ENCODE measurements around the gene OR10G3.
"Not testable (repeated sequence)": the region's sequence is repeated elsewhere in the genome, so short reads cannot be mapped to it uniquely, and the experiment has no call there.

OR10G3 gene

GRCh38 chr14:21579976-21580375, at the start of gene OR10G3:
Gene OR10G3, minus strand, starts transcription at chr14:21580076. Its CDS starts 9,332 bp downstream, at chr14:21570744.
- DNase-seq: no peak

- DNase-seq: no peak
Measured at GRCh38 chr14:21626491-21627230, 46.8 kb upstream of the OR10G3 start.

GRCh38 chr14:21617614-21618013, 37.7 kb upstream of the OR10G3 start:
- DNase-seq: peak; percentile 55

DNA sequence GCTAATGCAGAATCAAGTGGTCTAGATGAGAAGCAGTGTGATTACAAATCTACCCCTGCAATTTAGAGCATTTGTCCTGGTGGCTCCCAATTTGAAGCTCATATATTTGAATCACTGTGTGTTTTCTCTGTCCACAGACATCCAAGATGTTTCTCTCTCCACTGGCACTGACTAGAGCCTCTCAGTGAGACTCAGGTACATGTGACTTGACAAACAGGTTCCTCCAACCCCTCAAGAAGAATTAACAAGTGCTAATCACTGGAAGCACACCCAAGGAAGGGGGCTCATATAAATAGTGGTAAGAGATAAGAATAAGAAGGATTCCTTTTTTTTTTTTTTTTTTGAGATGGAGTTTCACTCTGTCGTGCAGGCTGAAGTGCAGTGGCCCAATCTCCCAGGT, 34.4 kb upstream of the OR10G3 start:
- DNase-seq: no peak

- DNase-seq: no peak
Measured at GRCh38 chr14:21612324-21612723, 32.4 kb upstream of the OR10G3 start.

DNA sequence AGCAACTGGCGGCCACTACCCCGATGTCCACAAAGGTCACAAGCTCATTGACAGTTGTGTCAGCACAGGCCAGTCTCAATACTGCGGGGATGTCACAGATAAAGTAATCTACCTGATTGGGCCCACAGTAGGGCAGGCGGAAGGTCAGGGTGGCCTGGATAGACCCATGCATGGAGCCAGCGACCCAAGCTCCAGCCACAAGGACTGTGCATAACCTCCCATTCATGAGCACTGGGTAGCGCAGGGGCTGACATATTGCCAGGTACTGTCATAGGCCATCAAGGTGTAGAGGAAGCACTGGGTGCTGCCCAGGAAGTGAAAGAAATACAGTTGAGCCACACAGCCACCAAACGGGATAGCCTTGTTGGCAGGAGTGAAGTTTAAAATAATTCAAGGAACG, 22.3 kb upstream of the OR10G3 start:
- DNase-seq: not testable (repeated sequence)

- DNase-seq: peak; percentile 68
Measured at GRCh38 chr14:21589317-21589716, 9.4 kb upstream of the OR10G3 start.

DNA sequence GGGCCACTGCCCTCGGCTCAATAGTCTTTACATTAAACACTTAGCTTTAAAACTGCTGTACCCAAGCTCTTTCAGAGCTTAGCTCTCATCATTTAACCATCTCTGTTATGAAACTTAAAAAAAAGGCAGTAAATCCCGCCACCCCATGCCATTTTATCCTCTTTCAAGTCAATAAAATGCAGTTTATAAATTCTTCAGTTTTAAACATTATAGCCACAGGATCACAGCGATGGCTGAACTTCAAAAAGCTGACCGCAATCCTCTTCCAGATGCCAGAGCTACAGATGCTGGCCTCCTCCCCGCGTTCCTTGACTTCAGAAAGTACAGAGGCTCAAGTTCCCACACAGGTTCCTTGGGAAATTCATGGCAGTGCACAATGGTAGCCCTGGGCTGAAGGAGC, 4.2 kb downstream of the OR10G3 start:
- no peak for DNase-seq

GRCh38 chr14:21572604-21573003, 7.3 kb downstream of the OR10G3 start:
- no peak for DNase-seq

DNA sequence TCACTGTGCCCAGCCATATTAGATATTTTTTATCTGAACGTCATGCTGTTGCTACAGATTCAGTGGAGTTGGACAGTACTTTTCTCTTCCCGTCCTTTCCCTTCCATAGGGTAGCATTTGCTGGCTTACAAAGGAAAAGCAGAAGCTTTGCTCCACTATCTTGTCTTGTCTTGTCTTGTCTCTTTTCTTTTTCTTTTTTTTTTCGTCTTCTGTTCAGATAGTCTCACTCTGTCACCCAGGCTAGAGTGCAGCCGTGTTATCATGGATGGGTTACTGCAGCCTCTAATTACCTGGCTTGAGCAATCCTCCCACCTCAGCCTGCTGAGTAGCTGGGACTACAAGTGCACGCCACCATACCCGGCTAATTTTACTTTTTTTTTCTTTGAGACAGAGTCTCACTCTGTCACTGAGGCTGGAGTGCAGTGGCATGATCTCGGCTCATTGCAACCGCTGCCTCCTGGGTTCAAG, 21.1 kb downstream of the OR10G3 start:
- no peak for DNase-seq

GRCh38 chr14:21557084-21557901, 22.6 kb downstream of the OR10G3 start:
- peak; percentile 83 for DNase-seq

- DNase-seq: no peak
Measured at GRCh38 chr14:21556378-21557083, 23.3 kb downstream of the OR10G3 start.

- no peak for DNase-seq
Measured at GRCh38 chr14:21553266-21553665, 26.6 kb downstream of the OR10G3 start.

DNA sequence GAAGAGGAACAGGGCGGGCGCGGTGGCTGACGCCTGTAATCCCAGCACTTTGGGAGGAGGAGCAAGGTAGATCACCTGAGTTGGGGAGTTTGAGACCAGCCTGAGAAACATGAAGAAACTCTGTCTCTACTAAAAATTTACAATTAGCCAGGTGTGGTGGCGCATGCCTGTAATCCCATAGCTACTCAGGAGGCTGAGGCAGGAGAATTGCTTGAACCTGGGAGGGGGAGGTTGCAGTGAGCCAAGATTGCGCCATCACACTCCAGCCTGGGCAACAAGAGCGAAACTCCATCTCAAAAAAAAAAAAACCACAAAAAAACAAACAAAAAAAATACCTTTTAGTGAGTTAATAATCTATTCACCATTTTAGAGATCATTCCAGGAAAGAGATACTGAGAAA, 35.3 kb downstream of the OR10G3 start:
- DNase-seq: not testable (repeated sequence)

DNA sequence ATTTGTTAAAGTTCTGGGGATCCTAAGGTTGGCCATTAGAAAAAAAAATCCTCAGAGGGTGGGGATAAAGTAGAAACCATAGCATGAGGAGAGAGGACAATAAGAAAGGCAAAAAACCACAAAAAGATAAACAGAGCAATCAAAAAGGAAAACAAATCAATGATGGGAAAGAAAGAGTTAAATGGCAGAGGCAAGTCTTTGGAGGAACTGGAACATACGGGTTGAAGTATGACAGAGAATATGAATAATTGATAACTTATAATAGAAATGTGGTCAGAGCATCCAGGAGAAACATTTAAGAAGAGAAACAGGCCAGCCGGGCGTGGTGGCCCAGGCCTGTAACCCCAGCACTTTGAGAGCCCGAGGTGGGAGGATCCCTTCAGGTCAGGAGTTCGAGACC, 35.9 kb downstream of the OR10G3 start:
- DNase-seq: no peak

GRCh38 chr14:21543521-21543960, 36.3 kb downstream of the OR10G3 start:
- DNase-seq: no peak

- no peak for DNase-seq
Measured at GRCh38 chr14:21541413-21542074, 38.3 kb downstream of the OR10G3 start.

DNA sequence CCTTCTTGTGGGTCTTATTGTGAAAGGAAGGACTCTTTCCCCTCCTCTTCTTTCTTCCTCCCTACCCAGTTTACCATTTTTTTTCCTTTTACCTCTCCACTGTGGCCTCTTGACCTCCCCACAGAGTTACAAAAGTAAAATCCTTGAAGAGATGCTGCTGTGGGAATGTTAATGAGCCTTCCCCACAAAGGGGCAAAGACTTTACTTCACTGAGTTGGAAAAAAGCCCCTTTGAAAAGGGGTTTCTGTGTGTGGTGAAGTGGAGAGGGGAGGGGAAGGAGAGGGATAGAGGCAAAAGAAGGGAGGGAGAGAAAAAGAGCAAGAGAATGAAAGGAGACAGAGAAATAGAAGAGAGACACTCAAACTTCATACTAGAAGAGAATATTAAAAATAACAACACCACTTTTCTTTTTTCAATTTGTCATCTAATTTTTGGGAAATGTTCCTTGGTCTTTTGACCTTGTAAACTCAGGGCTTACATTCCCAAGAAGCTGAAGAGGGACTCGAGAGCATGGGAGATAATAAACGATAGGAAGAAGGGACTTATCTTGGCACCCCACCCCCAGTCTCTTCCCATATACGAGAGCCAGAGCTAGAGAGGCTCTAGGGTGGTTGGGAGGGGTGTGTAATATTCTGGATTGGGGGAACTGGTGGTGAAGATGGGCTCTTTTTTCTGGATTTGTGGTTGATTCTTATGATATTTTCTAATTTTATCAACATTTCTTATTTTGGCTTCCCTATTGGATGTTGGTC, 40.5 kb downstream of the OR10G3 start:
- DNase-seq: no peak

DNA sequence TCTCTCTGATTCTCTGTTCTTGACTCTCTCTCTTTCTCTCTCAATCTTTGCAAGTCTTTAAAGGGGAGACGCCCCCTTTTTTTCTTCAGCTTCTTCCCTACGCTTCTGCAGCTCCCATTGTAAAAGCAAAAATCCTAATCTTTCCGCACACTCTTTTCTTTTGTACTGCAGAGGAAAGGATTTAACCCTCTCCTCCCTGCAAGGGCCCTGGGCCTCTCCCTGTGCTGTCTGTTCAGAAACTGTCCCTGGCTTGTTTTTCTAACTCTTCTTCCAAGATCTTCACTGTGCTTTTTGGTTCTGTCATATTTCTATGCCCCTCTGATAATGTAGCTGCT, 42.8 kb downstream of the OR10G3 start:
- no peak for DNase-seq

DNA sequence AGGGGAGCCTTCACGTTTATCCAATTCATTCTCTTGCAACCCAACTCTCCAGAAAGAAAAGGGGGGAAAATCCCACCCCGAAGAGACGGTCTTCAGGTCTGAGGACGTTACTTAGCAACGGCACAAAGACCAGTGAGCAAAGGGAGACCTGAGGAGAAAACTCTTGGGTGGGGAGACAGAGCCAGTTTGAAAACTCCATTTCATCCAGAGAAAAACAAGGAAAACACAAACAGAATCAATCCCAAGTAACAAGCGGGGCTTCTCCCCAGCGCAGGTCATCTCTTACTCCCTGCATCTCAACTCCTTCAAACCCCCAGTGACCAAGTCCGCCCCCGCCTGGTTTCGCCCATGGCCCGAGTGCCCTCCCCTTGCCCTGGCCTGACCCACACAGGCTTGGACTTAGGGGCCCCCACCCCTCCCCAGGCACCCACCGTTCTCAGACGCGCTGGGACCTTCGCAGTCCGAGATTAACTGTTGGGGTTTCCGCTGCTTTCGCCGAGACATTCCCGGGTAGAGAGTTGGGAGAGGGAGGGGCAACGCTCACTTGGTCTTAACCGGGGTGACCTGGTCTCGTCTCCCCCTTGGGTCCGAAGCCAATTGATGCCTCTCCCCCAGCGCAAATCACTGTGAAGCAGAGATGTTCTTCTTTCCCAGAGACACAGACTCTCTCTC, 43.3 kb downstream of the OR10G3 start:
- no peak for DNase-seq

DNA sequence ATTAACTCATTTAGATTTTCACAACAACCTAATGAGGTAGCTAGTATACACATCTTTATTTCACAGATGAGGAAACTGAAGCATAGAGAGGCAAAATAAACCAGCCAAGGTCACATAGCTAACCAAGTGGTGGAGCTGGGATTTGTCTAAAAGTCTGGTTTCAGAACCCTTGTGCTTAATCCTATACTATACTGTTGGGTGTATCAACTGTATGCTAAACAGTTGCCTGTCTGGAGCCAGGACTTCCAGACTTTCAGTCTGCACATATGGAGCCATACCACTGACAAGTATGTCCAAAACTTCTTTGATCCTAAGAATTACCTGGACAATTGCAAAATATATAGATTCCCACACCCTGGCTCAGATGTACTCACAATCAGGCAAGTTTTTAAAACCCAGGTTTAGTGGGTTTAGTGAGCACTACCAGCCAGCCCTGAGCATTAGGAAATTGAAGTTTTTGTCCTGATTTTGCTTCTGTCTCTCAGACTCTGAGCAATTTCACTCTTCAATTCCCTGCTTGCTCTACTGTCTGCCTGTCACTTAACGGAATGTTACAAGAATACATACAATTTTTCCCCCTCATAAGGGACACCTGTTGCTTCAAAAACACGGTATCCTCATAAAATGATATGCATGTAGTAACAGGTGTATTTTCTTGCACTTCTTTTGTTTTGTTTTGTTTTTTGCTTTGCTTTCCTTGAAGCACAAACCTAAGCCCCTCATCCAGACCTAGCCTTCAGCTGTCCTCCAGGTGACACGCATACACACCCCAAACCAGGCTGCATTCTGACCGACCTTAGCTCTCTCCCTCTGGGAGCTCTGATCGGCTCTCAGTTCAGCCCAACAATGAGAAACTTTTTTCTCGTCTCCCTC, 44.1 kb downstream of the OR10G3 start:
- no peak for DNase-seq

Measured in islet precursor cell (in vitro differentiated cells).